Thoracic aorta (tissue), 2 donors: ENCODE results near the gene KRT3. TPM values are rescaled to one million over a fixed set of nuclear protein-coding genes. Genes with fewer than 3 reads are reported as not detected.

ENCODE experiments used
- ATAC-seq: fragments of 150-250 bp; one replicate; pipeline ENCODE4 v1.8.0; 2017; ENCODE audit warnings: low read depth; ENCODE audit not compliant: insufficient number of reproducible peaks, low FRiP score
- DNase-seq: peaks from one replicate; pipeline ENCODE4 v3.0.0-alpha.2; 2020; ENCODE audit warnings: low spot score
- H3K27ac ChIP-seq, 2 donors: fragments of 200-600 bp; sonication (generic); 1 replicate in 1 of 2; 2 replicates in 1 of 2; pipeline ENCODE4 v1.5.1; 2016; ENCODE audit warnings: mild to moderate bottlenecking in 2 of 2, moderate library complexity in 2 of 2
- H3K27me3 ChIP-seq: fragments of 200-600 bp; sonication (generic); replicated peaks from 2 replicates; pipeline ENCODE4 v1.6.0; 2016; ENCODE audit warnings: mild to moderate bottlenecking; ENCODE audit not compliant: insufficient read depth
- H3K36me3 ChIP-seq: fragments of 200-600 bp; sonication (generic); one replicate; pipeline ENCODE4 v1.5.1; 2016
- H3K4me1 ChIP-seq, 2 donors: fragments of 200-600 bp; sonication (generic); 1 replicate in 1 of 2; 2 replicates in 1 of 2; pipeline versions ENCODE4 v1.5.1 to v1.6.0; 2016; ENCODE audit warnings: low read depth in 2 of 2, mild to moderate bottlenecking in 1 of 2; ENCODE audit not compliant: control insufficient read depth in 1 of 2
- H3K4me3 ChIP-seq: fragments of 200-600 bp; sonication (generic); 2 replicates; pipeline ENCODE4 v1.5.1; 2016; ENCODE audit warnings: mild to moderate bottlenecking
- H3K9me3 ChIP-seq: fragments of 200-600 bp; sonication (generic); 2 replicates; pipeline ENCODE4 v1.5.1; 2016
- CTCF ChIP-seq: fragments of 200-600 bp; sonication (generic); IDR thresholded peaks from one replicate; pipeline ENCODE4 v1.5.1; 2019; ENCODE audit warnings: antibody characterized with exemption
- total RNA-seq, 2 donors: library from RNA; depleted of rRNA; stranded (reverse); fragments of >200 nt; gene quantifications; one replicate each; pipeline versions ENCODE4 v1.1.0 to v1.2.3, GENCODE V29; 2016

KRT3 gene
- total RNA-seq: not detected

GRCh38 chr12:52795694-52796428 lies at the start of gene KRT3:
KRT3 (minus strand) TSS chr12:52796117; CDS start chr12:52796042, 75 bp downstream.
- no peaks in the 10 kb centered on the region for H3K4me1 ChIP-seq
- TF ChIP-seq CTCF: no peak
- ATAC-seq (no peak), DNase-seq (no peak)
- H3K9me3 ChIP-seq: no peaks in the 10 kb centered on the region
- no peaks in the 10 kb centered on the region for H3K27me3 ChIP-seq
- H3K36me3 ChIP-seq: no peaks in the 10 kb centered on the region
- H3K27ac ChIP-seq: no peak within 1 kb of the TSS
- H3K4me3 ChIP-seq: no peak within 1 kb of the TSS

- no peaks in the 10 kb centered on the region for H3K4me1 ChIP-seq
- TF ChIP-seq CTCF: no peak
- no peaks in the 10 kb centered on the region for H3K36me3 ChIP-seq
- no peaks in the 10 kb centered on the region for H3K27me3 ChIP-seq
- no peak overlapping the region for H3K4me3 ChIP-seq
- no peak overlapping the region for H3K27ac ChIP-seq
- no peak for ATAC-seq
- no peak for DNase-seq
- no peaks in the 10 kb centered on the region for H3K9me3 ChIP-seq
These were observed 48.5 kb upstream of the KRT3 start for GRCh38 chr12:52844386-52844785.

GRCh38 chr12:52839436-52840105 lies 43.7 kb upstream of the KRT3 start:
- DNase-seq (no peak), ATAC-seq (no peak)
- TF ChIP-seq CTCF: no peak
- no peak overlapping the region for H3K27ac ChIP-seq
- no peak overlapping the region for H3K4me3 ChIP-seq
- no peaks in the 10 kb centered on the region for H3K27me3 ChIP-seq
- H3K9me3 ChIP-seq: no peaks in the 10 kb centered on the region
- no peaks in the 10 kb centered on the region for H3K36me3 ChIP-seq
- no peaks in the 10 kb centered on the region for H3K4me1 ChIP-seq

GRCh38 chr12:52838609-52839435 lies 42.9 kb upstream of the KRT3 start:
- no peak for ATAC-seq
- no peak overlapping the region for H3K27ac ChIP-seq
- no peaks in the 10 kb centered on the region for H3K27me3 ChIP-seq

More at GRCh38 chr12:52838609-52839435, 42.9 kb upstream of the KRT3 start:
- Histone ChIP-seq H3K36me3 (no peaks in the 10 kb centered on the region), H3K4me1 (no peaks in the 10 kb centered on the region), H3K9me3 (no peaks in the 10 kb centered on the region), H3K4me3 (no peak overlapping the region)
- TF ChIP-seq CTCF: no peak
- DNase-seq: no peak
